Natural killer cell (primary cell): Measurements from ENCODE around the gene CTAG1B. TPM values are rescaled to one million over a fixed set of nuclear protein-coding genes. Genes with fewer than 3 reads are reported as not detected.

ENCODE experiments used
- ATAC-seq, 3 donors: fragments of 150-1000 bp in 2 of 3; fragments of 200-7000 bp in 1 of 3; cut with Tn5 transposase; 1 replicate in 1 of 3; 2 replicates in 2 of 3; pipeline ENCODE4 v1.10.0; 2021; ENCODE audit warnings: mild to moderate bottlenecking in 2 of 3, moderate library complexity in 2 of 3
- DNase-seq, 2 donors: peaks; one replicate each; pipeline versions ENCODE4 v3.0.0 to v3.0.0-alpha.2; 2013 to 2021; ENCODE audit warnings: mixed read lengths in 1 of 2
- H3K27ac ChIP-seq: one replicate; pipeline ENCODE4 v1.5.1; 2013; ENCODE audit warnings: mild to moderate bottlenecking, low read length
- H3K27me3 ChIP-seq: one replicate; pipeline ENCODE4 v1.6.1; 2013; ENCODE audit warnings: low read length; ENCODE audit not compliant: control insufficient read depth, insufficient read depth
- H3K36me3 ChIP-seq: one replicate; pipeline ENCODE4 v1.6.1; 2013; ENCODE audit warnings: low read length; ENCODE audit not compliant: control insufficient read depth, insufficient read depth
- H3K4me1 ChIP-seq: one replicate; pipeline ENCODE4 v1.6.1; 2013; ENCODE audit warnings: low read length; ENCODE audit not compliant: control insufficient read depth, insufficient read depth
- H3K4me3 ChIP-seq: one replicate; pipeline ENCODE4 v1.5.1; 2013; ENCODE audit warnings: low read length
- H3K9me3 ChIP-seq: one replicate; pipeline ENCODE4 v1.6.1; 2013; ENCODE audit warnings: low read length; ENCODE audit not compliant: control insufficient read depth, insufficient read depth
- H3K27ac Mint-ChIP-seq, 2 donors: one replicate each; pipeline ENCODE4 v1.8.0; 2022; ENCODE audit warnings: mild to moderate bottlenecking in 2 of 2, mixed read lengths in 2 of 2, moderate library complexity in 1 of 2
- H3K27me3 Mint-ChIP-seq, 2 donors: one replicate each; pipeline ENCODE4 v1.8.0; 2022; ENCODE audit warnings: low read depth in 2 of 2, mixed read lengths in 2 of 2
- H3K36me3 Mint-ChIP-seq: one replicate; pipeline ENCODE4 v1.8.0; 2022; ENCODE audit warnings: mixed read lengths
- H3K4me1 Mint-ChIP-seq, 2 donors: one replicate each; pipeline ENCODE4 v1.8.0; 2022; ENCODE audit warnings: mixed read lengths in 2 of 2
- H3K4me3 Mint-ChIP-seq: one replicate; pipeline ENCODE4 v1.8.0; 2022; ENCODE audit warnings: mild to moderate bottlenecking, moderate library complexity, mixed read lengths
- H3K9me3 Mint-ChIP-seq, 2 donors: one replicate each; pipeline ENCODE4 v1.8.0; 2022; ENCODE audit warnings: mixed read lengths in 2 of 2
- CTCF ChIP-seq: fragments of 200-600 bp; IDR thresholded peaks from one replicate; pipeline ENCODE4 v1.8.0; 2022; ENCODE audit warnings: antibody characterized with exemption
- WGBS: methylation state at CpG from one replicate; pipeline ENCODE4 v1.1.7; 2013; ENCODE audit warnings: missing lambda C conversion rate; ENCODE audit not compliant: insufficient coverage; 5-methylcytosine and 5-hydroxymethylcytosine counted together
- intact Hi-C: fragments of 100-400 bp; cut with micrococcal nuclease; formaldehyde crosslinking; loops from one replicate; pipeline ENCODE4 v1.14.2; 2022
- total RNA-seq, 4 donors: library from RNA; stranded (reverse); fragments of 120-200 nt in 1 of 4; gene quantifications; one replicate each; pipeline versions ENCODE4 v1.2.3 to v1.2.4, GENCODE V29; 2013 to 2022

Gene CTAG1B
- total RNA-seq, 3 donors from 2014 or later (not counting 1 experiment from before 2014, with no cell fraction given), result not detected

- Mint-ChIP-seq H3K36me3 (no peaks in the 10 kb centered on the region), H3K9me3 (no peaks in the 10 kb centered on the region), H3K4me1 (peaks cover 8 to 10% of the 10 kb centered on the region in 2 donors), H3K27me3 (no peaks in the 10 kb centered on the region), H3K4me3 (no peak overlapping the region), H3K27ac (no peak overlapping the region)
- no peak overlapping the region for H3K4me3 ChIP-seq
- H3K27me3 ChIP-seq, result no peaks in the 10 kb centered on the region
- no peak overlapping the region for H3K27ac ChIP-seq
- ATAC-seq (no peak), DNase-seq (no peak)
- H3K36me3 ChIP-seq, result no peaks in the 10 kb centered on the region
- intact Hi-C loops, result no loop called here
- WGBS, result 87% methylated on average over 8 of the region's 23 CpGs
- H3K4me1 ChIP-seq, result no peaks in the 10 kb centered on the region
- H3K9me3 ChIP-seq, result no peaks in the 10 kb centered on the region
- no peak for TF ChIP-seq CTCF
Measured at GRCh38 chrX:154653048-154653401, 33.9 kb upstream of the CTAG1B start.

- DNase-seq (no peak), ATAC-seq (no peak)
- Mint-ChIP-seq H3K36me3 (no peaks in the 10 kb centered on the region), H3K27ac (no peak overlapping the region), H3K4me3 (no peak overlapping the region), H3K4me1 (peaks cover 8 to 10% of the 10 kb centered on the region in 2 donors), H3K27me3 (no peaks in the 10 kb centered on the region), H3K9me3 (no peaks in the 10 kb centered on the region)
- H3K27ac ChIP-seq, result no peak overlapping the region
- intact Hi-C loops, result no loop called here
- 91% methylated on average over 24 of the region's 30 CpGs for WGBS
- no peaks in the 10 kb centered on the region for H3K27me3 ChIP-seq
- no peak for TF ChIP-seq CTCF
- no peaks in the 10 kb centered on the region for H3K9me3 ChIP-seq
- H3K4me3 ChIP-seq, result no peak overlapping the region
- H3K4me1 ChIP-seq, result no peaks in the 10 kb centered on the region
- no peaks in the 10 kb centered on the region for H3K36me3 ChIP-seq
Measured at GRCh38 chrX:154652311-154653047, 33.4 kb upstream of the CTAG1B start.

- no peaks in the 10 kb centered on the region for H3K9me3 Mint-ChIP-seq
- DNase-seq, result no peak
- Histone ChIP-seq H3K4me3 (no peak overlapping the region), H3K27ac (no peak overlapping the region), H3K4me1 (no peaks in the 10 kb centered on the region), H3K36me3 (no peaks in the 10 kb centered on the region), H3K27me3 (no peaks in the 10 kb centered on the region), H3K9me3 (no peaks in the 10 kb centered on the region)
- TF ChIP-seq CTCF, result no peak
- H3K27me3 Mint-ChIP-seq, result no peaks in the 10 kb centered on the region
- H3K4me1 Mint-ChIP-seq, result peaks cover 8 to 10% of the 10 kb centered on the region in 2 donors
- intact Hi-C loops, result no loop called here
- no peak for ATAC-seq
- 67% methylated on average over 10 of the region's 13 CpGs for WGBS
- H3K27ac Mint-ChIP-seq, result no peak overlapping the region
- H3K36me3 Mint-ChIP-seq, result no peaks in the 10 kb centered on the region
- no peak overlapping the region for H3K4me3 Mint-ChIP-seq
Measured at GRCh38 chrX:154650221-154650510, 31.1 kb upstream of the CTAG1B start.
